ENCODE results near the gene LYRM7.

Gene LYRM7

DNA sequence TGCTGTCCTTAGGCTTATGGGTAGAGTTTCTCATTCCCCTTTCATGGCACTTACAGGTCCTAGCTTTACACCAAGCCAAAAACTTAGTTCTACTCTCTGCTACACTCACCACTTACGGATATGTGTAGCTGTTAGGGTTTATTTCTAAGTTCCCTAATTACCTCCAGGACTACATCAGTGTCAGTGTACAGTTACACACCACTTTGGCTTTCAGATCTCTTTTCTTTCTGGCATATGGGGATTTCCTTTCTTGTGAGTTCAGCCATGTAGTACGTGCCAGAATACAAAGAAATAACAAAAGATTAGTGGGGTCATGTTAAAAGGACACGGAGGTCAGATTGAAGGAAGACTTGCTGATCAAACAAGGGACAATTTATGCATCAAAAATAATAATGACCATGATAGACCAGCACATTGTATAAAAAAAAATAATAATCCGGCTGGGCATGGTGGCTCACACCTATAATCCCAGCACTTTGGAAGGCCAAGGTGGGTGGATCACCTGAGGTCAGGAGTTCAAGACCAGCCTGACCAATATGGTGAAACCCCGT, 41.8 kb downstream of the LYRM7 start:
- Histone ChIP-seq H3K27me3 (ENCODE audit: insufficient read depth, poor library complexity, severe bottlenecking) (no peaks in the 10 kb centered on the region), H3K27ac (replicated peaks) (peak overlapping the region; percentile 3; the same call in 1 of the 2 replicates), H3K4me3 (replicated peaks; ENCODE audit: insufficient read depth, low read length) (no peak overlapping the region)
- no peak for DNase-seq (ENCODE audit: low read depth in 1 of 2, low spot score in 1 of 2)
- TF ChIP-seq, protein P1, sequence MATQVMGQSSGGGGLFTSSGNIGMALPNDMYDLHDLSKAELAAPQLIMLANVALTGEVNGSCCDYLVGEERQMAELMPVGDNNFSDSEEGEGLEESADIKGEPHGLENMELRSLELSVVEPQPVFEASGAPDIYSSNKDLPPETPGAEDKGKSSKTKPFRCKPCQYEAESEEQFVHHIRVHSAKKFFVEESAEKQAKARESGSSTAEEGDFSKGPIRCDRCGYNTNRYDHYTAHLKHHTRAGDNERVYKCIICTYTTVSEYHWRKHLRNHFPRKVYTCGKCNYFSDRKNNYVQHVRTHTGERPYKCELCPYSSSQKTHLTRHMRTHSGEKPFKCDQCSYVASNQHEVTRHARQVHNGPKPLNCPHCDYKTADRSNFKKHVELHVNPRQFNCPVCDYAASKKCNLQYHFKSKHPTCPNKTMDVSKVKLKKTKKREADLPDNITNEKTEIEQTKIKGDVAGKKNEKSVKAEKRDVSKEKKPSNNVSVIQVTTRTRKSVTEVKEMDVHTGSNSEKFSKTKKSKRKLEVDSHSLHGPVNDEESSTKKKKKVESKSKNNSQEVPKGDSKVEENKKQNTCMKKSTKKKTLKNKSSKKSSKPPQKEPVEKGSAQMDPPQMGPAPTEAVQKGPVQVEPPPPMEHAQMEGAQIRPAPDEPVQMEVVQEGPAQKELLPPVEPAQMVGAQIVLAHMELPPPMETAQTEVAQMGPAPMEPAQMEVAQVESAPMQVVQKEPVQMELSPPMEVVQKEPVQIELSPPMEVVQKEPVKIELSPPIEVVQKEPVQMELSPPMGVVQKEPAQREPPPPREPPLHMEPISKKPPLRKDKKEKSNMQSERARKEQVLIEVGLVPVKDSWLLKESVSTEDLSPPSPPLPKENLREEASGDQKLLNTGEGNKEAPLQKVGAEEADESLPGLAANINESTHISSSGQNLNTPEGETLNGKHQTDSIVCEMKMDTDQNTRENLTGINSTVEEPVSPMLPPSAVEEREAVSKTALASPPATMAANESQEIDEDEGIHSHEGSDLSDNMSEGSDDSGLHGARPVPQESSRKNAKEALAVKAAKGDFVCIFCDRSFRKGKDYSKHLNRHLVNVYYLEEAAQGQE (IDR thresholded peaks at IDR 0.05; ENCODE audit: insufficient replicate concordance, low read depth): no peak
- TF ChIP-seq POLR2AphosphoS5 (IDR thresholded peaks at IDR 0.05; ENCODE audit: low read depth) (no peak), SPI1 (IDR thresholded peaks at IDR 0.05; ENCODE audit: borderline replicate concordance, low read depth) (no peak), GABPA (IDR thresholded peaks at IDR 0.05; ENCODE audit: low read depth) (no peak)
- TF ChIP-seq, protein P2, sequence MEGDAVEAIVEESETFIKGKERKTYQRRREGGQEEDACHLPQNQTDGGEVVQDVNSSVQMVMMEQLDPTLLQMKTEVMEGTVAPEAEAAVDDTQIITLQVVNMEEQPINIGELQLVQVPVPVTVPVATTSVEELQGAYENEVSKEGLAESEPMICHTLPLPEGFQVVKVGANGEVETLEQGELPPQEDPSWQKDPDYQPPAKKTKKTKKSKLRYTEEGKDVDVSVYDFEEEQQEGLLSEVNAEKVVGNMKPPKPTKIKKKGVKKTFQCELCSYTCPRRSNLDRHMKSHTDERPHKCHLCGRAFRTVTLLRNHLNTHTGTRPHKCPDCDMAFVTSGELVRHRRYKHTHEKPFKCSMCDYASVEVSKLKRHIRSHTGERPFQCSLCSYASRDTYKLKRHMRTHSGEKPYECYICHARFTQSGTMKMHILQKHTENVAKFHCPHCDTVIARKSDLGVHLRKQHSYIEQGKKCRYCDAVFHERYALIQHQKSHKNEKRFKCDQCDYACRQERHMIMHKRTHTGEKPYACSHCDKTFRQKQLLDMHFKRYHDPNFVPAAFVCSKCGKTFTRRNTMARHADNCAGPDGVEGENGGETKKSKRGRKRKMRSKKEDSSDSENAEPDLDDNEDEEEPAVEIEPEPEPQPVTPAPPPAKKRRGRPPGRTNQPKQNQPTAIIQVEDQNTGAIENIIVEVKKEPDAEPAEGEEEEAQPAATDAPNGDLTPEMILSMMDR (IDR thresholded peaks at IDR 0.05; ENCODE audit: insufficient read depth, low read length): no peak

DNA sequence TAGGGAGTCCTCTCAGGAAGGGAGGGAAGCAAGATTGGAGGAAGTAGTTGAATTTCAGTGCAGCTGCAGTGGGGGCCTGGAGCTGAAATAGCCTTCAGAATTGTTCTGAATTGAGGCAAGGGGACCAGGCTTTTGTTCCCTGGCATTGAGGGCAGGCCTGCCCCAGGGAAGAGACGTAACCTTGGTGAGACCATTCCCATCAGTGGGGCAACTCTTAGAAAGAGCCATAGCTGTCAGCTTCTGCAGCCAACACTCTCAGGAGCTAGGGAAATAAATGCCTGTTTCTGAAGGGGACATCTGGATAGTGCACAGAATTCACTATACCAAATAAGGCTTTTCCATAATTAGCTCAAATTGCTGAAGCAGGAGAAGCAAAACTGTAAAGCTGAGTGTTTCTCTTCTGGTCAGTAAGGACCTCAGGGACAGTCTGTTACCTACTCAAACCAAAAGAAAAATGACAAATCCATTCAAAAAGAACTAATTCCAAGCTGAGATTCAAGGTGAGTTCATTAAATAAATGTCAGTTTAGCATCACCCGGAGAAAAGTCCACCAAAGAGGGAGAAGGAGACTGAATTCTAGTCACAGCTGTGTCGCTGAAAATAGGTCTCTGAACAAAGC, 44.0 kb downstream of the LYRM7 start:
- TF ChIP-seq, protein P1 (IDR thresholded peaks at IDR 0.05; ENCODE audit: insufficient replicate concordance, low read depth): no peak
- TF ChIP-seq SPI1 (IDR thresholded peaks at IDR 0.05; ENCODE audit: borderline replicate concordance, low read depth) (no peak), POLR2AphosphoS5 (IDR thresholded peaks at IDR 0.05; ENCODE audit: low read depth) (no peak), GABPA (IDR thresholded peaks at IDR 0.05; ENCODE audit: low read depth) (no peak)
- TF ChIP-seq, protein P2 (IDR thresholded peaks at IDR 0.05; ENCODE audit: insufficient read depth, low read length): no peak
- Histone ChIP-seq H3K4me3 (replicated peaks; ENCODE audit: insufficient read depth, low read length) (no peak overlapping the region), H3K27me3 (ENCODE audit: insufficient read depth, poor library complexity, severe bottlenecking) (no peaks in the 10 kb centered on the region), H3K27ac (replicated peaks) (no peak overlapping the region)
- DNase-seq (ENCODE audit: low read depth in 1 of 2, low spot score in 1 of 2): no peak

DNA sequence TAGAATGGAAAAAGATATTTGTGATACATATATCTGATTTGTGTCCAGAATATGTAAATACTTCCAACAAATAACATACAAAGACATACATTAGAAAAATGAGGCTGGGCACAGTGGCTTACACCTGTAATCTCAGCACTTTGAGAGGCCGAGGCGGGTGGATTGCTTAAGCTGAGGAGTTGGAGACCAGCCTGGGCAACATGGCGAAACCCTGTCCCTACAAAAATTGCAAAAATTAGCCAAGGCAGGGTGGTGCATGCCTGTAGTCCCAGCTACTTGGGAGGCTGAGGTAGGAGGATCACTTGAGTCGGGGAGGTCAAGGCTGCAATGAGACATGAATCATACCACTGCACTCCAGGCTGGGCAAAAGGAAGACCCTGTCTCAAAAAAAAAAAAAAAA, 47.0 kb downstream of the LYRM7 start:
- no peak for DNase-seq (ENCODE audit: low read depth in 1 of 2, low spot score in 1 of 2)
- Histone ChIP-seq H3K27me3 (ENCODE audit: insufficient read depth, poor library complexity, severe bottlenecking) (no peaks in the 10 kb centered on the region), H3K4me3 (replicated peaks; ENCODE audit: insufficient read depth, low read length) (no peak overlapping the region), H3K27ac (replicated peaks) (no peak overlapping the region)
- TF ChIP-seq, protein P1 (IDR thresholded peaks at IDR 0.05; ENCODE audit: insufficient replicate concordance, low read depth): no peak
- TF ChIP-seq GABPA (IDR thresholded peaks at IDR 0.05; ENCODE audit: low read depth) (no peak), SPI1 (IDR thresholded peaks at IDR 0.05; ENCODE audit: borderline replicate concordance, low read depth) (no peak), POLR2AphosphoS5 (IDR thresholded peaks at IDR 0.05; ENCODE audit: low read depth) (no peak)
- TF ChIP-seq, protein P2 (IDR thresholded peaks at IDR 0.05; ENCODE audit: insufficient read depth, low read length): no peak
